ENCODE measurements around the gene PRAMEF17. TPM values are rescaled to one million over a fixed set of nuclear protein-coding genes. Genes with fewer than 3 reads are reported as not detected.
"Not testable (repeated sequence)": the region's sequence is repeated elsewhere in the genome, so short reads cannot be mapped to it uniquely, and the experiment has no call there.

The PRAMEF17 gene
- total RNA-seq, 1 experiment from 2014 or later = not detected

- CTCF ChIA-PET = interaction anchor here (0.5 kb wide), 1 partner anchor 899 kb away, joined by 3 read pairs; no protein-coding TSS in a partner anchor
- intact Hi-C loops (cut with micrococcal nuclease; ENCODE audit: unreplicated experiment) = not testable (repeated sequence)
These were observed 10.4 kb upstream of the PRAMEF17 start for GRCh38 chr1:13378983-13379382.

GRCh38 chr1:13380380-13380779 is 9.1 kb upstream of the PRAMEF17 start:
- BruUV-seq (replicated peaks); CTCF ChIA-PET; H3K9me3 Mint-ChIP-seq (ENCODE audit: low read depth, unreplicated experiment); H3K27ac Mint-ChIP-seq (ENCODE audit: unreplicated experiment); H3K36me3 Mint-ChIP-seq (ENCODE audit: insufficient read depth, unreplicated experiment); intact Hi-C loops (cut with micrococcal nuclease; ENCODE audit: unreplicated experiment); H3K4me3 Mint-ChIP-seq (ENCODE audit: low read depth, unreplicated experiment); DNase-seq; H3K4me1 Mint-ChIP-seq (ENCODE audit: low read depth, unreplicated experiment); H3K27me3 Mint-ChIP-seq (ENCODE audit: unreplicated experiment): not testable (repeated sequence)

More at GRCh38 chr1:13378983-13379382, 10.4 kb upstream of the PRAMEF17 start:
- not testable (repeated sequence) for H3K4me3 Mint-ChIP-seq (ENCODE audit: low read depth, unreplicated experiment); H3K4me1 Mint-ChIP-seq (ENCODE audit: low read depth, unreplicated experiment); H3K27ac Mint-ChIP-seq (ENCODE audit: unreplicated experiment); H3K36me3 Mint-ChIP-seq (ENCODE audit: insufficient read depth, unreplicated experiment); H3K9me3 Mint-ChIP-seq (ENCODE audit: low read depth, unreplicated experiment); DNase-seq; BruUV-seq (replicated peaks); H3K27me3 Mint-ChIP-seq (ENCODE audit: unreplicated experiment)

- intact Hi-C loops (cut with micrococcal nuclease; ENCODE audit: unreplicated experiment); H3K4me1 Mint-ChIP-seq (ENCODE audit: low read depth, unreplicated experiment); H3K36me3 Mint-ChIP-seq (ENCODE audit: insufficient read depth, unreplicated experiment); H3K4me3 Mint-ChIP-seq (ENCODE audit: low read depth, unreplicated experiment); CTCF ChIA-PET; H3K9me3 Mint-ChIP-seq (ENCODE audit: low read depth, unreplicated experiment); H3K27ac Mint-ChIP-seq (ENCODE audit: unreplicated experiment); DNase-seq; H3K27me3 Mint-ChIP-seq (ENCODE audit: unreplicated experiment); BruUV-seq (replicated peaks): not testable (repeated sequence)
These were observed 3.6 kb downstream of the PRAMEF17 start for GRCh38 chr1:13393004-13393403.

GRCh38 chr1:13394761-13395160 is 5.3 kb downstream of the PRAMEF17 start:
- DNase-seq; intact Hi-C loops (cut with micrococcal nuclease; ENCODE audit: unreplicated experiment); H3K27ac Mint-ChIP-seq (ENCODE audit: unreplicated experiment); H3K36me3 Mint-ChIP-seq (ENCODE audit: insufficient read depth, unreplicated experiment); CTCF ChIA-PET; H3K4me1 Mint-ChIP-seq (ENCODE audit: low read depth, unreplicated experiment); H3K9me3 Mint-ChIP-seq (ENCODE audit: low read depth, unreplicated experiment); BruUV-seq (replicated peaks); H3K27me3 Mint-ChIP-seq (ENCODE audit: unreplicated experiment); H3K4me3 Mint-ChIP-seq (ENCODE audit: low read depth, unreplicated experiment): not testable (repeated sequence)

- H3K4me1 Mint-ChIP-seq (ENCODE audit: low read depth, unreplicated experiment); BruUV-seq (replicated peaks); H3K4me3 Mint-ChIP-seq (ENCODE audit: low read depth, unreplicated experiment); DNase-seq; H3K9me3 Mint-ChIP-seq (ENCODE audit: low read depth, unreplicated experiment); H3K27me3 Mint-ChIP-seq (ENCODE audit: unreplicated experiment); intact Hi-C loops (cut with micrococcal nuclease; ENCODE audit: unreplicated experiment); H3K27ac Mint-ChIP-seq (ENCODE audit: unreplicated experiment); H3K36me3 Mint-ChIP-seq (ENCODE audit: insufficient read depth, unreplicated experiment); CTCF ChIA-PET: not testable (repeated sequence)
These were observed 5.9 kb downstream of the PRAMEF17 start for GRCh38 chr1:13395311-13395710.

- no TSS peak for BruUV-seq (replicated peaks)
- TF ChIP-seq CTCF (IDR thresholded peaks at IDR 0.05; ENCODE audit: unreplicated experiment) = no peak
- H3K4me1 Mint-ChIP-seq (ENCODE audit: low read depth, unreplicated experiment) = no peaks in the 10 kb centered on the region
- H3K4me3 Mint-ChIP-seq (ENCODE audit: low read depth, unreplicated experiment) = no peak overlapping the region
- H3K27me3 Mint-ChIP-seq (ENCODE audit: unreplicated experiment) = no peaks in the 10 kb centered on the region
- peaks cover 2% of the 10 kb centered on the region for H3K9me3 Mint-ChIP-seq (ENCODE audit: low read depth, unreplicated experiment)
- intact Hi-C loops (cut with micrococcal nuclease; ENCODE audit: unreplicated experiment) = no loop called here
- DNase-seq = no peak
- CTCF ChIA-PET = no interaction called here
- H3K27ac Mint-ChIP-seq (ENCODE audit: unreplicated experiment) = no peak overlapping the region
- H3K36me3 Mint-ChIP-seq (ENCODE audit: insufficient read depth, unreplicated experiment) = no peaks in the 10 kb centered on the region
These were observed 18.4 kb downstream of the PRAMEF17 start for GRCh38 chr1:13407811-13408210.

GRCh38 chr1:13410150-13410549 is 20.7 kb downstream of the PRAMEF17 start, which contains the start of gene PRAMEF20:
TSS of gene PRAMEF20 (plus strand) at chr1:13410450. CDS start at chr1:13416355, 5,905 bp downstream.
- H3K9me3 Mint-ChIP-seq (ENCODE audit: low read depth, unreplicated experiment); H3K4me1 Mint-ChIP-seq (ENCODE audit: low read depth, unreplicated experiment); DNase-seq; H3K27me3 Mint-ChIP-seq (ENCODE audit: unreplicated experiment); BruUV-seq (replicated peaks); H3K4me3 Mint-ChIP-seq (ENCODE audit: low read depth, unreplicated experiment); intact Hi-C loops (cut with micrococcal nuclease; ENCODE audit: unreplicated experiment); H3K27ac Mint-ChIP-seq (ENCODE audit: unreplicated experiment); H3K36me3 Mint-ChIP-seq (ENCODE audit: insufficient read depth, unreplicated experiment): not testable (repeated sequence)
- CTCF ChIA-PET = interaction anchor here (0.7 kb wide), 1 partner anchor 12 kb away, joined by 5 read pairs; no protein-coding TSS in a partner anchor
